OCI-LY3 (cell line): ENCODE data around the gene NIT2.

Experiments used
- EZH2phosphoT487 ChIP-seq: fragments of 200-600 bp; shearing (Covaris generic); IDR thresholded peaks from 2 replicates; pipeline ENCODE4 v1.6.1; 2018; ENCODE audit warnings: antibody characterized with exemption, mixed run types, low read depth
- TF ChIP-seq, protein P1 (sequence below): fragments of 200-600, 300-600 bp; sonication (generic); IDR thresholded peaks from 2 replicates; pipeline ENCODE4 v1.5.1; 2014; ENCODE audit warnings: antibody characterized with exemption, low read length, low read depth

DNA sequence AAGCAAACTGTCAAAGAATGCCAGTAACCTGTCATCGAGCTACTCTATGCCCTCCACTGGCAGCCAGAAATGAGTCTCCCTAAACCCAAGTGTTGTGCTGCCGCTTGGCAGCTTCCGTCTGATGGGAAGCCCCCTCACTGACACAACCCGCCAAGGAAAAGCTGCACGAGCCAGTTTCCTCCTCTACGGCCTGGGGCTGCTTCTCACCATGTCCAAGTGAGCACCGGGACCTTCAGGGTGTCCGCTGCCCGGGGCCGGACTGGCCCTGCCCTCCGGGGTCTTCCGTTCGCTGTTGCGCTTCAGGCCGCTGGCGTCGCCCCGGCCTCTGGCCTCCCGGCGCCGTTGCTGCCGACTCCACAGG is 65.8 kb downstream of the NIT2 start:
- TF ChIP-seq, protein P1, sequence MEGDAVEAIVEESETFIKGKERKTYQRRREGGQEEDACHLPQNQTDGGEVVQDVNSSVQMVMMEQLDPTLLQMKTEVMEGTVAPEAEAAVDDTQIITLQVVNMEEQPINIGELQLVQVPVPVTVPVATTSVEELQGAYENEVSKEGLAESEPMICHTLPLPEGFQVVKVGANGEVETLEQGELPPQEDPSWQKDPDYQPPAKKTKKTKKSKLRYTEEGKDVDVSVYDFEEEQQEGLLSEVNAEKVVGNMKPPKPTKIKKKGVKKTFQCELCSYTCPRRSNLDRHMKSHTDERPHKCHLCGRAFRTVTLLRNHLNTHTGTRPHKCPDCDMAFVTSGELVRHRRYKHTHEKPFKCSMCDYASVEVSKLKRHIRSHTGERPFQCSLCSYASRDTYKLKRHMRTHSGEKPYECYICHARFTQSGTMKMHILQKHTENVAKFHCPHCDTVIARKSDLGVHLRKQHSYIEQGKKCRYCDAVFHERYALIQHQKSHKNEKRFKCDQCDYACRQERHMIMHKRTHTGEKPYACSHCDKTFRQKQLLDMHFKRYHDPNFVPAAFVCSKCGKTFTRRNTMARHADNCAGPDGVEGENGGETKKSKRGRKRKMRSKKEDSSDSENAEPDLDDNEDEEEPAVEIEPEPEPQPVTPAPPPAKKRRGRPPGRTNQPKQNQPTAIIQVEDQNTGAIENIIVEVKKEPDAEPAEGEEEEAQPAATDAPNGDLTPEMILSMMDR: no peak
- TF ChIP-seq EZH2phosphoT487: no peak
